Stomach (tissue), 4 donors: ENCODE data around the gene DIS3L2.

Experiments used
- POLR2A ChIP-seq, 4 donors: fragments of 450-650 bp; IDR thresholded peaks; one replicate each; pipeline ENCODE4 v1.6.1; 2016; ENCODE audit warnings: antibody characterized with exemption in 4 of 4, control low read depth in 2 of 4, mild to moderate bottlenecking in 1 of 4, moderate library complexity in 1 of 4
- POLR2AphosphoS5 ChIP-seq, 3 donors: sonication (generic); formaldehyde crosslinking; IDR thresholded peaks; one replicate each; pipeline ENCODE4 v1.6.1; 2016; ENCODE audit warnings: antibody characterized with exemption in 3 of 3
- TF ChIP-seq, protein P1 (sequence below), 7 experiments: fragments of 450-650 bp in 4 of 7; fragments of 200-600 bp in 3 of 7; sonication (generic) in 3 of 7; IDR thresholded peaks; one replicate each; pipeline ENCODE4 v1.5.1; 2016 to 2019; ENCODE audit warnings: antibody characterized with exemption in 7 of 7, control low read depth in 2 of 7, mild to moderate bottlenecking in 1 of 7

DNA sequence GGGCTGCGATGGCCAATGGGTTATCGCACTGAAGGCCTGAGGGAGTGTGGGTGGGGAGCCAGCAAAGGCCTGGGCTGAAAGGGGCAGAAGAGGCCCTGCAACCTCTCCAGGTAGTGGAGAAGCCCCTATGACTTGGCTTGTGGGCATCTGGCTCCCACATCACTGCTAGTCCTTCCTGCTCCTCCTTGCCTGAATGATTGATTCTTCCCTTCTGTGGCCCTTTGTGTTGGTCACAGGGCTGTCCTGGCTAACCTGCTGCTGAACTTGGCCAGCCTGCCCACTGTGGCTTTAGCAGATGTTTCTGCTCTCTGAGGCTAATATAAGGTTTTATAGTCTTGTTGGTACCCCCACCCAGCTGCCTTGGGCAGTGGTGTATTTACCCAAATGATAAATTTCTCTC lies 280.8 kb downstream of the DIS3L2 start:
- TF ChIP-seq POLR2AphosphoS5 (IDR thresholded peaks at IDR 0.05) (no peak), POLR2A (IDR thresholded peaks at IDR 0.05) (no peak)
- TF ChIP-seq, protein P1, sequence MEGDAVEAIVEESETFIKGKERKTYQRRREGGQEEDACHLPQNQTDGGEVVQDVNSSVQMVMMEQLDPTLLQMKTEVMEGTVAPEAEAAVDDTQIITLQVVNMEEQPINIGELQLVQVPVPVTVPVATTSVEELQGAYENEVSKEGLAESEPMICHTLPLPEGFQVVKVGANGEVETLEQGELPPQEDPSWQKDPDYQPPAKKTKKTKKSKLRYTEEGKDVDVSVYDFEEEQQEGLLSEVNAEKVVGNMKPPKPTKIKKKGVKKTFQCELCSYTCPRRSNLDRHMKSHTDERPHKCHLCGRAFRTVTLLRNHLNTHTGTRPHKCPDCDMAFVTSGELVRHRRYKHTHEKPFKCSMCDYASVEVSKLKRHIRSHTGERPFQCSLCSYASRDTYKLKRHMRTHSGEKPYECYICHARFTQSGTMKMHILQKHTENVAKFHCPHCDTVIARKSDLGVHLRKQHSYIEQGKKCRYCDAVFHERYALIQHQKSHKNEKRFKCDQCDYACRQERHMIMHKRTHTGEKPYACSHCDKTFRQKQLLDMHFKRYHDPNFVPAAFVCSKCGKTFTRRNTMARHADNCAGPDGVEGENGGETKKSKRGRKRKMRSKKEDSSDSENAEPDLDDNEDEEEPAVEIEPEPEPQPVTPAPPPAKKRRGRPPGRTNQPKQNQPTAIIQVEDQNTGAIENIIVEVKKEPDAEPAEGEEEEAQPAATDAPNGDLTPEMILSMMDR (IDR thresholded peaks at IDR 0.05), result no peak
